H1 (cell line): Measurements from ENCODE around the gene ATG4C.

ENCODE experiments used
- BRCA1 ChIP-seq: IDR thresholded peaks from 2 replicates; pipeline ENCODE4 v1.6.1; 2012; ENCODE audit warnings: low read depth, low read length, improper control_type of control experiment
- CHD1 ChIP-seq: IDR thresholded peaks from 2 replicates; pipeline ENCODE4 v1.6.1; 2012; ENCODE audit warnings: low read depth, low read length, improper control_type of control experiment
- CREB1 ChIP-seq: IDR thresholded peaks from 2 replicates; pipeline ENCODE4 v1.6.1; 2012; ENCODE audit warnings: inconsistent platforms
- EZH2 ChIP-seq: fragments of 200-600 bp; sonication (generic); IDR thresholded peaks from 2 replicates; pipeline ENCODE4 v1.7.1; 2012; ENCODE audit warnings: low read depth, mild to moderate bottlenecking, moderate library complexity, low read length, inconsistent platforms; ENCODE audit not compliant: severe bottlenecking
- KDM5A ChIP-seq: fragments of 200-600 bp; IDR thresholded peaks from 2 replicates; pipeline ENCODE4 v1.7.1; 2012; ENCODE audit warnings: mild to moderate bottlenecking, low read length, inconsistent platforms, mixed read lengths
- RFX5 ChIP-seq: IDR thresholded peaks from 2 replicates; pipeline ENCODE4 v1.6.1; 2011; ENCODE audit warnings: low read depth, low read length, improper control_type of control experiment, borderline replicate concordance
- RXRA ChIP-seq: IDR thresholded peaks from 2 replicates; pipeline ENCODE4 v1.6.1; 2011; ENCODE audit warnings: low read depth, mild to moderate bottlenecking, low read length, moderate library complexity; ENCODE audit not compliant: insufficient read depth
- SIN3A ChIP-seq, 2 experiments: IDR thresholded peaks in 1 of 2; conservative IDR thresholded peaks in 1 of 2; 2 replicates each; pipeline ENCODE4 v1.6.1; 2011 to 2012; ENCODE audit warnings: low read length in 2 of 2, improper control_type of control experiment in 1 of 2, low read depth in 1 of 2, mild to moderate bottlenecking in 1 of 2
- SP1 ChIP-seq: IDR thresholded peaks from 2 replicates; pipeline ENCODE4 v1.6.1; 2011; ENCODE audit warnings: low read depth, low read length
- TAF7 ChIP-seq: optimal IDR thresholded peaks from 2 replicates; pipeline ENCODE3; 2011; ENCODE audit warnings: low read depth, mild to moderate bottlenecking, inconsistent platforms, low read length, moderate library complexity, borderline replicate concordance
- TF ChIP-seq, protein P1 (sequence below), 3 experiments: IDR thresholded peaks; 1 replicate in 2 of 3; 2 replicates in 1 of 3; pipeline versions ENCODE4 v1.5.1 to v1.6.1; 2011; ENCODE audit warnings: low read length in 3 of 3, mild to moderate bottlenecking in 3 of 3, inconsistent platforms in 2 of 3, low read depth in 1 of 3, moderate library complexity in 1 of 3; ENCODE audit not compliant: insufficient read depth in 1 of 3; ENCODE audit errors: control extremely low read depth in 1 of 3
- TF ChIP-seq, protein P2 (sequence below): IDR thresholded peaks from 2 replicates; pipeline ENCODE4 v1.6.1; 2012; ENCODE audit warnings: inconsistent platforms
- TF ChIP-seq, protein P3 (sequence below): IDR thresholded peaks from 2 replicates; pipeline ENCODE4 v1.6.1; 2011; ENCODE audit warnings: low read length, improper control_type of control experiment

DNA sequence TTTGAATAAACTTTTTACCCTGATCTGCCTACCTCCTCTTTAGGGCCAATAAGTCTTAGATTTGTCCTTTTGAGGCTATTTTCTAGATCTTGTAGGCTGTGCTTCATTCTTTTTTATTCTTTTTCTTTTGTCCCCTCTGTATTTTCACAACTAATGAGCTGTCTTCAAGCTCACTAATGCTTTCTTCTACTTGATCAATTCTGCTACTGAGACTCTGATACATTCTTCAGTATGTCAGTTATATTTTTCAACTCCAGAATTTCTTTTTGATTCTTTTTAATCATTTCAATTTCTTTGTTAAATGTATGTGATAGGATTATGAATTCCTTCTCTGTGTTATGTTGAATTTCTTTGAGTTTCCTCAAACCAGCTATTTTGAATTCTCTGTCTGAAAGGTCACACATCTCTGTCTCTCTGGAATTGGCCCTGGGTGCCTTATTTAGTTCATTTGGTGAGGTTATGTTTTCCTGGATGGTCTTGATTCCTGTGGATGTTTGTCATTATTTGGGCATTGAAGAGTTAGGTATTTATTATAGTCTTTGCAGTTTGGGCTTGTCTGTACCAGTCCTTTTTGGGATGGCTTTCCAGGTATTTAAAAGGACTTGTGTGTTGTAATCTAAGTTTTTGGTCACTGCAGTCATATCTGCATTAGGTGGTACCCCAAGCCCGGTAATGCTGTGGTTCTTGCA, 11.2 kb upstream of the ATG4C start:
- TF ChIP-seq, protein P1, sequence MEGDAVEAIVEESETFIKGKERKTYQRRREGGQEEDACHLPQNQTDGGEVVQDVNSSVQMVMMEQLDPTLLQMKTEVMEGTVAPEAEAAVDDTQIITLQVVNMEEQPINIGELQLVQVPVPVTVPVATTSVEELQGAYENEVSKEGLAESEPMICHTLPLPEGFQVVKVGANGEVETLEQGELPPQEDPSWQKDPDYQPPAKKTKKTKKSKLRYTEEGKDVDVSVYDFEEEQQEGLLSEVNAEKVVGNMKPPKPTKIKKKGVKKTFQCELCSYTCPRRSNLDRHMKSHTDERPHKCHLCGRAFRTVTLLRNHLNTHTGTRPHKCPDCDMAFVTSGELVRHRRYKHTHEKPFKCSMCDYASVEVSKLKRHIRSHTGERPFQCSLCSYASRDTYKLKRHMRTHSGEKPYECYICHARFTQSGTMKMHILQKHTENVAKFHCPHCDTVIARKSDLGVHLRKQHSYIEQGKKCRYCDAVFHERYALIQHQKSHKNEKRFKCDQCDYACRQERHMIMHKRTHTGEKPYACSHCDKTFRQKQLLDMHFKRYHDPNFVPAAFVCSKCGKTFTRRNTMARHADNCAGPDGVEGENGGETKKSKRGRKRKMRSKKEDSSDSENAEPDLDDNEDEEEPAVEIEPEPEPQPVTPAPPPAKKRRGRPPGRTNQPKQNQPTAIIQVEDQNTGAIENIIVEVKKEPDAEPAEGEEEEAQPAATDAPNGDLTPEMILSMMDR (IDR thresholded peaks at IDR 0.05; ENCODE audit: control extremely low read depth in 1 of 3, insufficient read depth in 1 of 3, low read depth in 1 of 3, low read length in 3 of 3) = no peak
- TF ChIP-seq RFX5 (no peak), CREB1 (no peak), SP1 (no peak), TAF7 (no peak), BRCA1 (no peak), EZH2 (no peak), SIN3A (conservative IDR thresholded peaks at IDR 0.05 in 1 of 2, IDR thresholded peaks at IDR 0.05 in 1 of 2; ENCODE audit: low read depth in 1 of 2, low read length in 2 of 2) (no peak), KDM5A (no peak), CHD1 (no peak), RXRA (no peak)
- TF ChIP-seq, protein P2, sequence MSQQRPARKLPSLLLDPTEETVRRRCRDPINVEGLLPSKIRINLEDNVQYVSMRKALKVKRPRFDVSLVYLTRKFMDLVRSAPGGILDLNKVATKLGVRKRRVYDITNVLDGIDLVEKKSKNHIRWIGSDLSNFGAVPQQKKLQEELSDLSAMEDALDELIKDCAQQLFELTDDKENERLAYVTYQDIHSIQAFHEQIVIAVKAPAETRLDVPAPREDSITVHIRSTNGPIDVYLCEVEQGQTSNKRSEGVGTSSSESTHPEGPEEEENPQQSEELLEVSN = no peak
- TF ChIP-seq, protein P3, sequence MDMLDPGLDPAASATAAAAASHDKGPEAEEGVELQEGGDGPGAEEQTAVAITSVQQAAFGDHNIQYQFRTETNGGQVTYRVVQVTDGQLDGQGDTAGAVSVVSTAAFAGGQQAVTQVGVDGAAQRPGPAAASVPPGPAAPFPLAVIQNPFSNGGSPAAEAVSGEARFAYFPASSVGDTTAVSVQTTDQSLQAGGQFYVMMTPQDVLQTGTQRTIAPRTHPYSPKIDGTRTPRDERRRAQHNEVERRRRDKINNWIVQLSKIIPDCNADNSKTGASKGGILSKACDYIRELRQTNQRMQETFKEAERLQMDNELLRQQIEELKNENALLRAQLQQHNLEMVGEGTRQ = no peak
